Medulla oblongata (tissue), 1 donor: Measurements from ENCODE around the gene MOV10.

Source experiments
- DNase-seq: peaks from one replicate; pipeline ENCODE4 v3.0.0-alpha.2; 2015; ENCODE audit errors: extremely low spot score

Gene MOV10

DNA sequence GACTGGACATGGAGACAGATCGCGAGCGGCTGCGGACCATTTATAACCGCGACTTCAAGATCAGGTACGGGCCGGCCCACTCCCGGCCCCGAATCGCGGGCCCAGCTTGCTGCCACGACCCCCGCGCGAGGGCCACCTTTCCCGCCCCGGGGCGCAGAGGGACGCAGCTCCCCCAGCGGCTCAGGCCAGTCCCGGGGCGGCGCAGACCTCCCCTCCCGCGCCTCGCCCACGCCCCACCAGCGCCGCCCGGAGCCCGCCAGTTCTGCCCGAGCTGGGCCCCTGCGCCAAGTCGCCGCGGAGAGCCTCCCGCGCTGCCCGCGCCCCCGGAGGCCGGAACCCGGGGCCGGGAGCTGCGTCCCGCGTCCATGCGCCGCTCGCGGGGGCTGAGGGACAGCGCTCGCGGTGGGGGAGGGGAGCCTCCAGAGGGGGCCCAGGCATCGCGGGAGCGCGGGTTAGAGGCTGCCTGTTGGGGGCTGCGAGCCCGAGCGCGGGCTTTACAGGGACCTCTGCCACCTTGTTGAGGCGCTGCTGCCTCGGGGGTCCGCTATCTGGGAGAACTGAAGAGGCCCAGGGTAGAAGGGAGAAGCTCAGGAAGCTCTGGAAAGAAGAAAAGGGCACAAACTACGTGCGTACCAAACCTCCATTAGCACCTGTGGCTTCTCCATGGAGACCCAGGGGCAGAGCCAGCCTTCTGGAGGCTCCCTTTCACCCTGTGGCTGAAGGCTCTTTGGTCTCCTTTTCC lies 698 bp downstream of the MOV10 start:
- DNase-seq: peak; percentile 50

DNA sequence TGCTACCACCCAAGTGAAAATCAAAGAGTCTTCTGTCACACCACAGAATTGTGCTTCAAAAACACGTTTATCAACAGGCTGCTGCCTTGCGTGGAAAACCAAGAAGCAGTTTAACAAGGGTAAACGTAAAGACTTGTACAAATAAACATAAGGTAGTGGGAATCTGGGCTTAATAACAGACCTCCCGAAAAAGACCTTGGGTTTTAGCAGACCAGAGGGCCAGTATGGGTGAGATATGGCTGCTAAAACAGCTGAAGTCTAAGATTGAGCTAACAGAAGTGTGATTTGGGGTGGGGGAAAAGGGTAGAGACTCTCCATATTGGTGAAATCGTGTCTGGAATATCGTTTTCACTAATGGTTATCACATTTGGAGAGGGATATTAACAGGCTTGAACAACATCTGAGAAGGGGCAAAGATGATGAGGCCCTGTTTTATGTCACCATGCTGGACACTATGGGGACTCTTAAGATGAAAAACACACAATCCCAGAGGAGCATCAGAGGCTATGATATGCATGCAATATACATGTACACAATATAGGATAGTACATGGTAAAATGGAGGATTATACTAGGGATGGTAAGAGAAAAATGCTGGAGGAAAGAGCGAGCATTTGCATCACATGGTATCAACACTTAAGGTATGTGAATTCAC lies 1.4 kb downstream of the MOV10 start:
- peak; percentile 14 for DNase-seq

DNA sequence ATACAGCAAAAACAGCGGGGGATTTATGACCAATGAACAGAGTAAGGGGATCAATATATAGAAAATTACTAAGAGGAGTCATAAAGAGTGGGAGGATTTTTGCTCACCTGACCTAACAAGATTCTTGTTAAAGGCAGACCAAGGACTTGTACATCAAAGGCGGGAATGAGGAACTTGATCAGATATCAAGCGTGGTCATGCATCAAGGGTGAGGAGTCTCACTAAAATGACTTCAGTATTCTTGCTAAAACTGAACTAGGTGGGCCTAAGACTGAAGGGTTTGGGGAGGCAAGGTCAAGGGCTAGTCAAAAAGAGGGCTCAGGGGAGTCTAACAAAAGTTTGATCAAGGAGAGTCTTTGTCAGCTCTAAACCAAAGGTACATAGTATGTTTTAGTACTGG lies 2.1 kb downstream of the MOV10 start:
- DNase-seq: no peak

DNA sequence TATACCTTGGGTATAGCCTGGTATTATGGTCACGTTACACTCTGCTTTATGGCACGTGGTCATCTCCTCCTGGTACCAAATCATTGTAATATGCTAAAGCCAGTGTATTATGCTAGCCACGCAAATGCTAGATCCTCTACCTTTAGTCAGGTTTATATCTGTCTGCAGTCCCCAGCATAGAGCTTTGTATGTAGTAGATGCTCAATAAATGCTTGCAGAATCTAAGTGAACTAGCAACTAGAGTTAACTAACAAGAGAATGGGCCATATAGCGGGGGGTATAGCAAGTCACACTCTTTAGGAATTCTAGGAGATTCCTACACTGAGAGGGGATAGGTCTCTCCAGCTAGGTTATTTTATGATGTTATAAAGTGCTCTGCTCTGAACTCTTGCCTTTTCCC lies 3.0 kb downstream of the MOV10 start:
- no peak for DNase-seq

DNA sequence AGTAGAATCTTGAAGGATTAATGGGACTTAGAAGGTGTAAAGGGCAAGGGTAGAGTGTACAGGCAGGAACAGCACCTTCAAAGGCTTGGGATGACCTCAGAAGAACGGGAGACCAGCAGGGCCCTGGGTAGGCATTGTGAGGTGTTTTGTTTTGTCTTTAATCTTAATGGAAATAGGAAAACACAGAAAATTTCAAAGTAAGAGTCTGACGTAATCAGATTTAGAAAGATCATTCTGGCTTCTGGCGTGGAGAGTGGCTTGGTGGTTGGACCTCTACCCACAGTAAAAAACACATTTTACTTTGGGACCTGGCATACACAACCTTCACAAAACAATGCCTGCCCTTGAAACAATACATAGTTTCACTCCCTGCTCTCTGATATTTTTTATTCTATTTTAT lies 4.1 kb downstream of the MOV10 start:
- no peak for DNase-seq

DNA sequence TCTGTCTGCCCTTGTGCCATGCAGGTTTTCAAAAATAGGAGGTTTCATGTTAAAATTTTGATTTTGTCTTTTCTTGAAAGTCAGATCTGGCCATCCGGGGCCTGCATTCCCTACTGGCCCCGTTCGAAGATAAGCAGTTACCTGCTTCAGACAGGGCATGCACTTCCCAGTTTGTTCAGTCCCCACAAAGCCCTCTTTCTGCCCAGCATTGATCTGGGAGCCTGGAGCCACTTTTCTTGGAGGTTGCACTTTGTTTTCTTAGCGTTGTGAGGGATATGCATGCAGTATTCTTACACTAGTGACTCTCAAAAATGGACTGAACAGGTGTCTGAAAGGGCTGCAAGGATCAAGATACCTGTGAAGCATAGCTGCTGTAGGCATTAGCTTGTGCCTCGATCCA lies 11.5 kb downstream of the MOV10 start:
- no peak for DNase-seq

DNA sequence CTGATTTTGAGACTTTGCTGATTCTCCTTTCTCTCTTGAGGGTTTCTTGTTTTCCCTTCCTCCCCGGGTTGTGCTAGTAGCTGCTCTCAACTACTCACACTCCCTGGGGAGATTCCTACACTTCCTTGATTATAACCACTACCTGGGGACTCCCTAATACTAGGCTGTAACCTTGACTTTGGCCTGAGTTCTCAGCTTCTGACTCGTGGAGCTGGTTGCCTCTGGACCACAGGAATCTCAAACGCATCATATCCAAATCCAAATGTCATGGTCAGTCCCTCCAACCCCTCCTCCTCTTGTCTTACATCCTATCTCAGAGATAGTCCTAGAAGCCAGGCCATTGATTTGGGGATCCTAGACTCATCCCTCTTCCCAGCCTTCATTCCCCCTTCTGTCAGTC lies 12.0 kb downstream of the MOV10 start:
- DNase-seq: no peak

DNA sequence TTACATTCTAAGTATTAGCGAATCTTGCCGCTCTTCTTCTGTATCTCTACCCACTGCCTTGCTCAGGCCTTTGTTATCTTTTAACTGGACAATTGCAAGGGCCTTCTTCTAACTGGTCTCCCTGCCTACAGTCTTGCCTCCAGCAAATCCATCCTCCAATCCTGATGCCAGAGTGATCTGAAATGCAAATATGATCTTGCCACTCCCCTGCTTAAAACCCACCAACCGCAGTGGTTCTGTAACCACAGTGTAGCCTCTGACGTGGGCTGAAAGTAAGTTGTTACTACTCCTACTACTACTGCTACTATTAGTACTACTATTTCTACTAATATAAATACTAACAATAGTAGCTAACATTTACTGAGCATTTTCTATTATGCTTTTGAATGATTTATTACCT lies 12.4 kb downstream of the MOV10 start:
- DNase-seq: no peak

DNA sequence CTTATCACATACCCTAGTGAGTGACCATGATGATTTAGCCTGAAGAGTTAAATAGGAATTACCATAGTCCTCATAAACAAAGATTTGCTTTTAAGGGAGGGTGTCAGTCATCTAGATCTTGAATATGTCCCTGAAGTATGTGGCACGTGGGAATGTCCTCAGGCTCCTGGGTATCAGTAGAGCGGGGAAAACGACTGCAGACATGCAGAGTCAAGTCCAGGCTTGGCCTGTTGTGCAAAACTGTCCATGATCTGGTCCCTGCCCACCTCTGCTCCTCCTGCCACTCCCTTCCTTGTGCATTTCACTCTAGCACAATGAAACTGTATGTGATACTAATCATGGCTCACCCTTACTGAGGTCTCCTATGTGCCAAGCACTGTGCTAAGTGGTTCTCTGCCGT lies 12.9 kb downstream of the MOV10 start:
- DNase-seq: no peak

DNA sequence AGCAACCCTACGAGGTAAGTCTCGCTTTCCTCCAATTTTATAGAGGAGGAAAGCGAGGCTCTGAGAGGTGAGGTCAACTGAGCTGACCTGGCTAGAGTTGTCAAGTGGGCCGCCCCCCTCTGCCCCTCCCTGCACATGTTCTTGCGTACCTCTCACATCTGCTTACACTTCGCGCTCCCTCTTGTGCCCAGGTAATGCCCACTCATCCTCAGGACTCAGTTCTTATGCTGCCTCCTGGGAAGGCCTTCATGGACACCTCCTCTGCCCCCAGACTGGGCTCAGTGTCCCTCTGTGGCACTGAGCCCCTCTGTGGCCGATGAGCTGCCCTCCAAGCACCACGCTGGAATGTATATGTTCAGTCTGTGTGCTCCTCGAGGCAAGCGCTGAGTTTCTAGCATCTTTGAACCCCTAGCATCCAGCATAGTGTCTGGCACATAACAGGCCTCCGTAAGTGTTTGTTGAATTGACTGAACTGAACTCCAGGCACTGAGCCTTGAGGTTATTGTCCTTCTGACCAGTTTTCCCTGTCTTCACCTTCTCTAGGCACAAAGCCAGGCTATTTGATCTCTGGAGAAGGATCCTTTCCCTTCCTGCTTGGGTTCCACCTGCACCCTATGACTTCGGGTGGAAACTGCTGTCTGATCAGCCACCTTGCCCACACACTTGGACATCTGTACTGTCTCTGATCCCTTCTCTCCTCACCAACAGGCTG lies 13.5 kb downstream of the MOV10 start:
- DNase-seq: no peak

DNA sequence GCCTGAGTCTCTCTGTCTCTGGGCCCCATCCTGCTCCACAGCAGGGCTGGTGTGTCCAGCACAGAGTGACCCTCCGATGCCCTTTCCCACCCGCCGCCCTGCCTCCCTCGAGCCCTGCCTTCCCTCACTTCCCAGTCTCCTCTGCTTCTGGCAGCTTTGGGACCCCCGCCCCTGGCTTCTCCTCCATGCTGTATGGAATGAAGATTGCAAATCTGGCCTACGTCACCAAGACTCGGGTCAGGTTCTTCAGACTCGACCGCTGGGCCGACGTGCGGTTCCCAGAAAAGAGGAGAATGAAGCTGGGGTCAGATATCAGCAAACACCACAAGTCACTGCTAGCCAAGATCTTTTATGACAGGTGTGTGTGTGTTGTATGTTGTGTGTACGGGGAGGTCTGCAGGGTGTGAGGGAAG lies 14.3 kb downstream of the MOV10 start:
- DNase-seq: no peak

DNA sequence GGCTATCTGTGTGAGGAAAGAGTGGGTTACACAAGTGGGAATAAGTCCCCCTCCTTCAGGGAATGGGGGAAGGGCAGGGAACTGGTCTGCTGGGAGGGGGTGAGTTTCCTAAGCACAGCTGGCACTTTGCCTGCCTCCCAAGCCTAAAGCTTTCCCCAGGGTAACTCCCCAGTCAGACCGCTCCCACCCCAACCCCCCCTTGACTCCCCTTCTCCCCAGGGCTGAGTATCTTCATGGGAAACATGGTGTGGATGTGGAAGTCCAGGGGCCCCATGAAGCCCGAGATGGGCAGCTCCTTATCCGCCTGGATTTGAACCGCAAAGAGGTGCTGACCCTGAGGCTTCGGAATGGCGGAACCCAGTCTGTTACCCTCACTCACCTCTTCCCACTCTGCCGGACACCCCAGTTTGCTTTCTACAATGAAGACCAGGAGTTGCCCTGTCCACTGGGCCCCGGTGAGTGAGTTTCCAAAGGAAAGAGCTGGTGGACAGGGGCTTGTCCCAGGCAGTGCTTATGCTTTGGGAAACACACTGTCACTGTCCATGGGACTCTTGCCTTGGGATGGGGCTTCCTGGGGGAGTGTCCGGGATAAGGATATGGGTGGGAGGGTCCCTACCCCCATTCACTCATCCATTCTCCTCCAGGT lies 14.9 kb downstream of the MOV10 start:
- no peak for DNase-seq

DNA sequence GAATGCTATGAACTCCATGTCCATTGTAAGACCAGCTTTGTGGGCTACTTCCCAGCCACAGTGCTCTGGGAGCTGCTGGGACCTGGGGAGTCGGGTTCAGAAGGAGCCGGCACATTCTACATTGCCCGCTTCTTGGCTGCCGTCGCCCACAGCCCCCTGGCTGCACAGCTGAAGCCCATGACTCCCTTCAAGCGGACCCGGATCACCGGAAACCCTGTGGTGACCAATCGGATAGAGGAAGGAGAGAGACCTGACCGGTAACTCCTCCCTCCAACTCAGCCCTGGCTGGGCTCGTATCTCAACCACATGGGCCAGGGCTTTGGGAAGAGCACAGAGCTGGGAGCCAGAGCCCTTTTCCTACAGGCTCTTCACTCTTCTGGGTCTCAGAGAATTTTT lies 15.4 kb downstream of the MOV10 start:
- no peak for DNase-seq

DNA sequence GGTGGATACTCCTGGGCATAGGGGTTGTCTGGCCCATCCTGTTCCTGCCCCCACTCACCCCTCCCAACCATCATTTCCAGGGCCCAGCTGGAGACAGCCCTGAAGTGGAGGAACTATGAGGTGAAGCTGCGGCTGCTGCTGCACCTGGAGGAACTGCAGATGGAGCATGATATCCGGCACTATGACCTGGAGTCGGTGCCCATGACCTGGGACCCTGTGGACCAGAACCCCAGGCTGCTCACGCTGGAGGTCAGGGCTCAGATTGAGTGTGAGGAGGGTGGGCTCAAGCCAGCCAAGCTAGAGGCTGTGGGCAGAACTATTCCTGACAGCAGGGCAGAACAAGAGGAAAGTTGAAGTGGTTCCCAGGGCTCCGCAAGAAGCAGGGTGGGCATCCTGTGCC lies 18.2 kb downstream of the MOV10 start:
- DNase-seq: no peak

DNA sequence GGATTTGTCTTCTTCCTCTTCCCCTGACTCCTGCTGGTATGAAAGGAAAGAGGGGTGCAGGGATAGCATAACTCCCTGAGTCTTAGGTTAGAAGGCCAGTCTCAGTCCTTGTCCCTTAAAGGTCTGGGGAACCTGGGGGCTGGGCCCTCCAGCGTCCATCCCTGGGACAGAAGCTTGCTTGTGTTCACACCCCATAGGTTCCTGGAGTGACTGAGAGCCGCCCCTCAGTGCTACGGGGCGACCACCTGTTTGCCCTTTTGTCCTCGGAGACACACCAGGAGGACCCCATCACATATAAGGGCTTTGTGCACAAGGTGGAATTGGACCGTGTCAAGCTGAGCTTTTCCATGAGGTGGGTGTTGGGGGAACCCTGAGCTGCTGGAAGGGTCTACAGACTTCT lies 19.4 kb downstream of the MOV10 start:
- DNase-seq: no peak

DNA sequence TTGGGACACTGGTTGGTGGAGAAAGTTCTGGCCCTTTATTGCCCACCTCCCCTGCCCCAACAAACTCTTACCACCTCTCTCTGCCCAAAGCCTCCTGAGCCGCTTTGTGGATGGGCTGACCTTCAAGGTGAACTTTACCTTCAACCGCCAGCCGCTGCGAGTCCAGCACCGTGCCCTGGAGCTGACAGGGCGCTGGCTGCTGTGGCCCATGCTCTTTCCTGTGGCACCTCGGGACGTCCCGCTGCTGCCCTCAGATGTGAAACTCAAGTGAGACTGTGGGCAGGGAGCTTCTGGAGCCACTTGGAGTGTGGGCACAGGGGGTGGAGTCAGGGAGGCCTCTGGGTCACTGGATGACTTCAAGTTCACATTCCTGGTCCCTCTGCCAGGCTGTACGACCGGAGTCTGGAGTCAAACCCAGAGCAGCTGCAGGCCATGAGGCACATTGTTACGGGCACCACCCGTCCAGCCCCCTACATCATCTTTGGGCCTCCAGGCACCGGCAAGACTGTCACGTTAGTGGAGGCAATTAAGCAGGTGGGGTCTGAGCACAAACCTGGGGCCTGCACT lies 20.0 kb downstream of the MOV10 start:
- DNase-seq: no peak

DNA sequence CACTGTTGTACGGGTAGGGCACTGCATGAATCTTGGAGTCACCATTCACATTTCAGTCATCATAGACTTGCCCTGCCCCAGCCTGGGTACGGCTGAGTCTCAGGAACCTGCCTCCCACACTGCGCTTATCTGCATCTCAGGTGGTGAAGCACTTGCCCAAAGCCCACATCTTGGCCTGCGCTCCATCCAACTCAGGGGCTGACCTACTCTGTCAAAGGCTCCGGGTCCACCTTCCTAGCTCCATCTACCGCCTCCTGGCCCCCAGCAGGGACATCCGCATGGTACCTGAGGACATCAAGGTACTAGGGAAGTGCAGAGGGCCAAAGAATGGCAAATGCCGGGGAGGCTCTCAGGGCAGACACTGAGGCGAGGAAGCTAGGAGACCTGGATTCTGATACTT lies 20.8 kb downstream of the MOV10 start:
- no peak for DNase-seq

DNA sequence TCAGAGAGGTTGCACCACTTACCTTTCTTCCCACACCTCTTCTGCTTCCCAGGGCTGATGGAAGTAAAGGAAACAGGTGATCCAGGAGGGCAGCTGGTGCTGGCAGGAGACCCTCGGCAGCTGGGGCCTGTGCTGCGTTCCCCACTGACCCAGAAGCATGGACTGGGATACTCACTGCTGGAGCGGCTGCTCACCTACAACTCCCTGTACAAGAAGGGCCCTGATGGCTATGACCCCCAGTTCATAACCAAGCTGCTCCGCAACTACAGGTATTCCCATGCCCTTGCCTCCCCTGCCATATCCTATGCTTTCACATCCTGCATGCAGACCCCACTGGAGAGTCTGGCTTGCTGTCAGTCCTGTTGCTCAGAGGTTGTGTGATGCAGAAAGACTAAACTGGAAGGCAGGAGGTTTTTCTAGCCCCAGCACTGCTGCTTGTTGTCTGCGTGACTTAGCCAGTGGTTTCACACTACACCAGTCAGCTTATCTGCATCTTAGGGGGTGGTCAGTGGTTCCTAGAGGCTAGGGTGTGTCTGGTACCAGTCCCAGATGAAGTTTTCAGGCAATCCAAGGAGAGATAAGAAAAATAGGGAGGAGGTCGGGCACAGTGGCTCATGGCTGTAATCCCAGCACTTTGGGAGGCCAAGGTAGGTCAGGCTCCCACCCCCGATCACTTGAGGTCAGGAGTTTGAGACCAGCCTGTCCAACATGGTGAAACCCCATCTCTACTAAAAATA lies 22.3 kb downstream of the MOV10 start:
- no peak for DNase-seq

DNA sequence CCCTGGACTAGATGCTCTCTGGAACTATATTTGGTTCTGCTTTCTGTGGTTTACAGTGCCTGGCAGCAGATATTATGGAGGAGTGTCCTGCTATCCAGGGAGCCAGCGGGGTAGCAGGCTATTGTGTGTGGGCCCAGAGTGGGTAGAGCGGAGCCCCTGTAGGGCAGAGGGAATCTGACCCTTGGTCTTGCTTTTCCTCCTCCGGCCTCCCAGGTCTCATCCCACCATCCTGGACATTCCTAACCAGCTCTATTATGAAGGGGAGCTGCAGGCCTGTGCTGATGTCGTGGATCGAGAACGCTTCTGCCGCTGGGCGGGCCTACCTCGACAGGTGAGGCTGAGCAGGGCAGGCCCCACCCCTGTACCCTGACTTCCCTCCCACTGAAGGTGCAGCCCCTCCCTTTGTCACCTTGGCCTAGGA lies 23.3 kb downstream of the MOV10 start:
- no peak for DNase-seq

DNA sequence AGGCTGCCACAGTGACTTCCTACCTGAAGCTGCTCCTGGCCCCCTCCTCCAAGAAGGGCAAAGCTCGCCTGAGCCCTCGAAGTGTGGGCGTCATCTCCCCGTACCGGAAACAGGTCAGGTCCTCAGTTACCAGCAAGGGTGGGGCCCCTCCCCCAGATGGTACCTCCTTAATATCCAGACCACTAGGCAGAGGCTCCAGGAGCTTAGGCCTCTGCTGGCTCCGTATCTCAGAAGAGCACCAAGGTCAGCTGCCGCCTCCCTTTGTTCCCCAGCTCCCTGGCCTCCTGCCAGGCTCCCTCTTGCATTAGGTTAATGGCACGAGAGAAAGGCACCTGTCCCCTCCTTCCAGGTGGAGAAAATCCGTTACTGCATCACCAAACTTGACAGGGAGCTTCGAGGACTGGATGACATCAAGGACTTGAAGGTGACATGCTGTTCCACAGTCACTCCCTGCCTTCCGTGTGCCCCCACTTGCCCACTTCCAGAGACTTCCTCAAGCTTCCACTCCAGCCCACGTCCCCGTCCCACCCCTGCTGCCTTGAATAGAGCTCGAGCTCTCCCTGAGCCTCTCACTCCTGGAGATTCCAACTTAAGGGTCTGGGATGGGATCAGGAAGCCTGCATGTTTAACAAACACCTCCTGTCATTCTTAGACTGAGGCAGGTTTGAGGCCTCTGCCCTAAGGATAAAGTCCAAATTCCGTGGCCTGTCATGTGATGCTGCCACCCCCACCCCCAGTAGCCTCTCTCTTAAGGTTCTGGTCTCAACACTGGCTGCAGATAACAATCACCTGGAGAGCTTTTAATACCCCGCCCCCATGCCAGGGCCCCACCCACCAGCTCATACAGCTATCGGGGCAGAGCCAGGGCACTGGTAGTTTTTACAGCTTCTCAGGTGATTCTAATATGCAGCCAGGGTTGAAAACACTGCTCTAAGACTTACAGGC lies 24.2 kb downstream of the MOV10 start:
- no peak for DNase-seq
